ENCODE data around the gene MIF.

DNA sequence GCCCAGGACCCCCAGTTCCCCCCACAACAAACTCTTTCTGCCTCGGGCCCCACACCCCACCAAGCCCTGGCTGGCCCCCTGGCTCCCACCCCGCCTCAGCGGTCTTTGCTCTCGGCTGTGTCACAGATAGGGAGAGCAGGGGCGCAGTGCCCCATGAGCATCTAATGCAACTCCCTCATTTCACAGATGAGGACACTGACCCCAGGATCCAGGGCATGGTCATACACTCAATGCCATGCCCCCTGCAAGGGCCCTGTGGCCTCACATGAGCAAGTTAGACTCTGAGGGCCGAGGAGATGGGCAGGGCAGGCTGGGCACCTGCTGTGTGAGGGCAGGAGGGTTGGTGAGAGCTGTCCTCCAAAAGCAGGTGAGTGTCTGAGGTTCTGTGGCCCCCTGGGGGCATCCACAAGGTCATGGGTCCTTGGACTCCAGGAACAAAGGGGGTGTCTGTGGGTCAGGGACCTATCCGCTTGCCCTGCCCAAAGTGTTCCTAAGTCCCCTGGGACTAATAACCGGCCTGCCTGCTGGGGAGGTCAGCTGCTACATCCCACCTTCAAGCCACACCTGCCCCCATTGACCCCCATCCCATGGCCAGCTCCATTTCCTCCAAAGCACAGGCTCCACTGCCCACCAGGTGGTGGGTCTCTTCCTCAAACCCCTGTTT lies 2.5 kb downstream of the MIF start:
- TF ChIP-seq, protein P1, sequence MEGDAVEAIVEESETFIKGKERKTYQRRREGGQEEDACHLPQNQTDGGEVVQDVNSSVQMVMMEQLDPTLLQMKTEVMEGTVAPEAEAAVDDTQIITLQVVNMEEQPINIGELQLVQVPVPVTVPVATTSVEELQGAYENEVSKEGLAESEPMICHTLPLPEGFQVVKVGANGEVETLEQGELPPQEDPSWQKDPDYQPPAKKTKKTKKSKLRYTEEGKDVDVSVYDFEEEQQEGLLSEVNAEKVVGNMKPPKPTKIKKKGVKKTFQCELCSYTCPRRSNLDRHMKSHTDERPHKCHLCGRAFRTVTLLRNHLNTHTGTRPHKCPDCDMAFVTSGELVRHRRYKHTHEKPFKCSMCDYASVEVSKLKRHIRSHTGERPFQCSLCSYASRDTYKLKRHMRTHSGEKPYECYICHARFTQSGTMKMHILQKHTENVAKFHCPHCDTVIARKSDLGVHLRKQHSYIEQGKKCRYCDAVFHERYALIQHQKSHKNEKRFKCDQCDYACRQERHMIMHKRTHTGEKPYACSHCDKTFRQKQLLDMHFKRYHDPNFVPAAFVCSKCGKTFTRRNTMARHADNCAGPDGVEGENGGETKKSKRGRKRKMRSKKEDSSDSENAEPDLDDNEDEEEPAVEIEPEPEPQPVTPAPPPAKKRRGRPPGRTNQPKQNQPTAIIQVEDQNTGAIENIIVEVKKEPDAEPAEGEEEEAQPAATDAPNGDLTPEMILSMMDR (conservative IDR thresholded peaks at IDR 0.05 in 1 of 2, IDR thresholded peaks at IDR 0.05 in 1 of 2; ENCODE audit: low read depth in 1 of 2, low read length in 2 of 2): no peak
- TF ChIP-seq EZH2 (IDR thresholded peaks at IDR 0.05; ENCODE audit: low read length, missing control alignments): no peak

Data from fibroblast of lung (primary cell).